Immature natural killer cell (primary cell): ENCODE measurements around the gene TBX20. TPM values are rescaled to one million over a fixed set of nuclear protein-coding genes. Genes with fewer than 3 reads are reported as not detected.
A peak's percentile ranks its signal among the peaks of the same experiment; 100 is the strongest.

ENCODE experiments used
- DNase-seq, 3 donors: peaks; one replicate each; pipeline ENCODE4 v3.0.0; 2022; ENCODE audit warnings: mixed read lengths in 1 of 3
- H3K27ac Mint-ChIP-seq, 6 donors: one replicate each; pipeline ENCODE4 v1.8.0; 2020; ENCODE audit warnings: mixed read lengths in 6 of 6, mild to moderate bottlenecking in 5 of 6, inconsistent platforms in 4 of 6, moderate library complexity in 3 of 6
- H3K27me3 Mint-ChIP-seq, 3 donors: one replicate each; pipeline ENCODE4 v1.8.0; 2020 to 2021; ENCODE audit warnings: low read depth in 3 of 3, mild to moderate bottlenecking in 3 of 3, mixed read lengths in 3 of 3, moderate library complexity in 3 of 3, inconsistent platforms in 1 of 3
- H3K36me3 Mint-ChIP-seq, 3 donors: one replicate each; pipeline ENCODE4 v1.8.0; 2020; ENCODE audit warnings: mixed read lengths in 3 of 3, inconsistent platforms in 2 of 3, mild to moderate bottlenecking in 2 of 3
- H3K4me1 Mint-ChIP-seq, 2 donors: one replicate each; pipeline ENCODE4 v1.8.0; 2020; ENCODE audit warnings: inconsistent platforms in 2 of 2, mild to moderate bottlenecking in 2 of 2, mixed read lengths in 2 of 2, moderate library complexity in 1 of 2
- H3K4me3 Mint-ChIP-seq, 5 donors: one replicate each; pipeline ENCODE4 v1.8.0; 2020; ENCODE audit warnings: mild to moderate bottlenecking in 5 of 5, mixed read lengths in 5 of 5, inconsistent platforms in 3 of 5, moderate library complexity in 3 of 5
- H3K9me3 Mint-ChIP-seq, 6 donors: one replicate each; pipeline ENCODE4 v1.8.0; 2020; ENCODE audit warnings: mild to moderate bottlenecking in 6 of 6, mixed read lengths in 6 of 6, inconsistent platforms in 4 of 6, moderate library complexity in 3 of 6
- polyA plus RNA-seq, 3 donors: library from polyadenylated mRNA; unstranded; fragments of 300-500 nt; fragmentation: Illumina TruSeq; gene quantifications; one replicate each; pipeline ENCODE4 v1.2.3, GENCODE V29; 2021

TBX20 gene, protein sequence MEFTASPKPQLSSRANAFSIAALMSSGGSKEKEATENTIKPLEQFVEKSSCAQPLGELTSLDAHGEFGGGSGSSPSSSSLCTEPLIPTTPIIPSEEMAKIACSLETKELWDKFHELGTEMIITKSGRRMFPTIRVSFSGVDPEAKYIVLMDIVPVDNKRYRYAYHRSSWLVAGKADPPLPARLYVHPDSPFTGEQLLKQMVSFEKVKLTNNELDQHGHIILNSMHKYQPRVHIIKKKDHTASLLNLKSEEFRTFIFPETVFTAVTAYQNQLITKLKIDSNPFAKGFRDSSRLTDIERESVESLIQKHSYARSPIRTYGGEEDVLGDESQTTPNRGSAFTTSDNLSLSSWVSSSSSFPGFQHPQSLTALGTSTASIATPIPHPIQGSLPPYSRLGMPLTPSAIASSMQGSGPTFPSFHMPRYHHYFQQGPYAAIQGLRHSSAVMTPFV
- polyA plus RNA-seq, result not detected

DNA sequence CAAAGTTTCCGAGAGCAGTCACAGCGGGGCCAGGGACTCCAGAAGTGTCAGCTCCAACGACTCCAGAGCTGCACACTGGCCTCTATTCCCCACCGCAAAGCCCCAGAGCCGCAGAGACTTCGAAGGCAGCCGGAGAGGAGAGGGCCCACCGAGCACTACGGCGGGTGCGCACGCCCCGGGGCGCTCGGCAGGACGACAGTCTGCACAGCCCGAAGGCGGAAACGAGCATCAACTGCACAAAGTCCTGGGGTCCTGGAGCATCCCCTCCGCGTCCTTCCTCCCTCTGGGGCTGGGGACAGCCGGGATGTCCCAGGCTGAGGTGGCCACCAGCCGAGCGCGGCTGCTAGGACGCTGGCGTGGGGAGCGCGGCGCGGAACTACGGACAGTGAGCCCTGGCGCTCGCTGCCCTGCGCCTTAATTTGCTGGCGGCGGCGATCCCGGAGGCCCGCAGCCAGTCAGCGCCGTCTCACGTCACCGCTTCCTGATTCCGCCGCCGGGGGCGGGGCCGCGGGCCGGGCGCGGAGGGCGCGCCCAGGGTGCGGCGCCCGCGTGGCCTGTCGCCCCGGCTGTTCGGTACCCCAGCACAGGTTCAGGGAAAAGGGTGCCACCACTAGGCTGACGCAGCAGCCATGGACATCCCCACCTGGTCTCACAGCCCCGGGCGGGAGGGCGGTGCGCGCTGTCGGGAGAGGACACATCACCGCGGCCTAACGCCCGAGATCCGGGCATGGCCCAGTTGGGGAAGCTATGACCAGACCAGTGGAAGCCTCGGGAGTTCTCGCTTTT lies at the start of gene TBX20:
TSS of gene TBX20 (minus strand) at position 391 of the 786 bp plus-strand sequence. CDS start 480 bp downstream, outside the sequence.
- DNase-seq, result peak in 1 of 3 donors; percentile 10
- Mint-ChIP-seq H3K27ac (no peak within 1 kb of the TSS), H3K36me3 (peaks cover 0 to 6% (median 0%) of the 10 kb centered on the region in 3 donors), H3K4me3 (peak within 1 kb of the TSS; percentile 45 to 69 (median 67)), H3K27me3 (peaks cover 28 to 65% (median 48%) of the 10 kb centered on the region in 3 donors), H3K4me1 (peaks cover 8 to 10% of the 10 kb centered on the region in 2 donors), H3K9me3 (peaks cover 0 to 24% (median 6%) of the 10 kb centered on the region in 6 donors)

DNA sequence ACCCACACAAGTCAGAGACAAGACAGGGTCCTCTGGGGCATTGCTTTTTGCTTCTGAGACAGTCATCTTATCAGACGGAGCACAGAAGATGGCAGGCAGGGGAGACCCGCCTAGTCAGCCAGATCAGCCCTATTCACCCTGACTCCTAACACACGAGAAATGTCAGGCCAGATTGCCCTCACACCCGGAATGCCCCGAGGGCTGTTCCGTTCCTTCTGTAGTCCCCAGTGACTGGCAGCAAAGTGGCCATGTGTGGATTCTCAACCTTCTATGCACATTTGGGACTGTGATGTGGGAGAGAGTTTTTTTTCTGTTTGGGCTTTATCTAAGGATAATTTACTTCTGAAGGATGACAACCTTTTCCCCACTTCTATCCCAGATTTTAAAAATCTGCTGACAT lies 35.5 kb upstream of the TBX20 start:
- Mint-ChIP-seq H3K4me3 (no peak overlapping the region), H3K27ac (no peak overlapping the region), H3K36me3 (no peaks in the 10 kb centered on the region), H3K27me3 (peaks cover 0 to 3% (median 2%) of the 10 kb centered on the region in 3 donors), H3K9me3 (peaks cover 0 to 7% (median 2%) of the 10 kb centered on the region in 6 donors), H3K4me1 (no peaks in the 10 kb centered on the region)
- no peak for DNase-seq

DNA sequence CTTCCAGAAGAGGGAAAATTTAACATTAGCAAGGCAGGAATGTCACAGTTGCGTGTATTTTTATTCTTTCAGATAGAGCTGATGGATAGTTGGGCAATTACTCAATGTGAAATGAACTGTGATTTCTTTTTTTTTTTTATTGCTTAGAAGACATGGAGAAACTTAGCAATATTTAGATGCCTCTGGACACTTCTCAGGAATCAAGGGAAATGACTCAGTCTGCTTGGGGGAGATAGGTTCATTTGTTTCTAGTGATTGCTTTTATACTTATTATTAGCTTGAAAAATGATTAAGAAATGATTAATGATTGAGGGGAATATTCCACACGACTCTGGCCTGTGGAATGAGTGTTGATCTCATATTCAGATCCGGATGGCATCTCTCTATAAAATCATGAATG lies 33.1 kb upstream of the TBX20 start:
- Mint-ChIP-seq H3K9me3 (peaks cover 0 to 4% (median 1%) of the 10 kb centered on the region in 6 donors), H3K4me1 (no peaks in the 10 kb centered on the region), H3K27me3 (peaks cover 2 to 4% (median 2%) of the 10 kb centered on the region in 3 donors), H3K27ac (no peak overlapping the region), H3K4me3 (no peak overlapping the region), H3K36me3 (no peaks in the 10 kb centered on the region)
- no peak for DNase-seq

DNA sequence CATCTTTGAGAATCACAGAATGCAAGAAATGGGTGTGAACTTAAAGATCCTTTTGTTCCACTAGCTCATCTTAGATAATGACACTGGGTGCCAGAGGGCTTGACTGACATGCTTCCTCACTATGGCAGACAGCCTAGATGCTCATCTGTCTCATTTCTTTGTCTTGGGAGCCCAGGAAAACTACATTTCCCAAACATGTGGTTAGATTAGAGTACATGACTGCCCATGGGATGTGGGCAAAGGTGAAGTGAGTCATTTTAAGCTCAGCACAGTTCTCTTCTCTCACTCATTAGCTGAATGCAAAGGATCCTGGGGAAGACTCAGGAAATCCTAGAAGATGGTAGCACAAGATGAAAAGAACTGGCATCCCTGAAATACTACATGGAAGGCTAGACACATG lies 32.5 kb upstream of the TBX20 start:
- H3K9me3 Mint-ChIP-seq, result peaks cover 0 to 3% (median 1%) of the 10 kb centered on the region in 6 donors
- DNase-seq, result no peak
- peaks cover 1 to 6% (median 2%) of the 10 kb centered on the region in 3 donors for H3K27me3 Mint-ChIP-seq
- H3K27ac Mint-ChIP-seq, result no peak overlapping the region
- no peaks in the 10 kb centered on the region for H3K4me1 Mint-ChIP-seq
- H3K4me3 Mint-ChIP-seq, result no peak overlapping the region
- H3K36me3 Mint-ChIP-seq, result no peaks in the 10 kb centered on the region

DNA sequence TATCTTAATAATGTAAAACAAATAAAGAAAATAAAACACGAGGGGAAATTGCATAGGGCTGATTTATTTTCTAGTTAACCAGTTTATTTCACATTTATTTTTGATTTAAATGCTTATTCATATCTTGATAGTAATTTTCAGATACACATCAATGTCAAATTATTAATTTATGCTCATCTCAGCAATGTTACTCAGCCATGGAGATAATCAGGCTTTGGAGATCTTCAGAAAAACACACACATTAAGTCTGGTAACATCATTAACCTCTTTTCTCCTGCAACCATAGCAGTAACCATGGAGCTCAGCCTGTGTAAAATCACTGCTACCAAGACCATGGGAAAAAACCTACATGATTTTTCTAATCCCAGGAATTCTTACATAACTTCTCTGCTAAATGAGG lies 31.9 kb upstream of the TBX20 start:
- no peak overlapping the region for H3K4me3 Mint-ChIP-seq
- no peak overlapping the region for H3K27ac Mint-ChIP-seq
- H3K27me3 Mint-ChIP-seq, result peaks cover 0 to 7% (median 2%) of the 10 kb centered on the region in 3 donors
- H3K9me3 Mint-ChIP-seq, result peaks cover 0 to 3% (median 0%) of the 10 kb centered on the region in 6 donors
- no peaks in the 10 kb centered on the region for H3K36me3 Mint-ChIP-seq
- H3K4me1 Mint-ChIP-seq, result no peaks in the 10 kb centered on the region
- no peak for DNase-seq

DNA sequence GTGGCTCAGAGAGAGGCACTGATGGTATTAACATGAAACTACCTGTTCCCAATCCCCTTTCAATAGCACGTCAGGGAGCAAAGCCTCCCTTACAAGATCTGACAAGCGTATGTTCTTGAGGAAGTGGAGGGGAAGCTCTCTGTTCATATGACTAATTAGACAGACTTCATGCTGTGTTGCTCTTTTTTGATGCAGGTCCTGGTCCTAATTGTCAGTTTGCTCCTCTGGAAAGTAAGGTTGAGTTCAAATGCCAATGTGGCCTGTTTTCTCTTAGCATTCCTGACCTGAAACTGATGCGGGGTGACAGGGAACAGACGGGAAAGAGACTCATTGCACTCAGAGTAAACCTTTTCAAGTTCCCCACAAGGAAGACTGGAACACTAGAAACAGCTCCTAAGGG lies 27.0 kb upstream of the TBX20 start:
- no peak for DNase-seq
- Mint-ChIP-seq H3K9me3 (no peaks in the 10 kb centered on the region), H3K4me3 (no peak overlapping the region), H3K27me3 (peaks cover 1 to 10% (median 2%) of the 10 kb centered on the region in 3 donors), H3K36me3 (no peaks in the 10 kb centered on the region), H3K27ac (no peak overlapping the region), H3K4me1 (no peaks in the 10 kb centered on the region)

DNA sequence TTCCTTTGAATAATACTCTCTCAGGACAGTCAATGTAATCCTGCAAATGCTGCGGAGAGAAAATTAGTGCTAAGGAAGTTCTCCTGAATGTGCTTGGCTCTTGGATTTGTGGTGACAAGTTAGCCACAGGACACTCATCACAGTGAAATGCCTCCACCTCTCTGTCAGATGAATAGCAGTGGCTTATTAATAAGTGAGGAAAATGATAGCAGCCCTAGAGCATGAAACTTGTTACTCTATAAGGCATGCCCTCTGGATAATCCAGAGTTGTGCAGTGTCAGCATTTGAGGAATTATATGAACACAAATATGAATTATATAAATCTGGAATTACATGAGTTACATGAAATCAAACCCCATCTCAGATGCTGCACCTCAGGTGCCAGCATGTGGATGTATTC lies 23.5 kb upstream of the TBX20 start:
- Mint-ChIP-seq H3K27ac (no peak overlapping the region), H3K4me3 (no peak overlapping the region), H3K36me3 (no peaks in the 10 kb centered on the region), H3K4me1 (no peaks in the 10 kb centered on the region), H3K9me3 (peaks cover 0 to 2% (median 0%) of the 10 kb centered on the region in 6 donors), H3K27me3 (peaks cover 3 to 17% (median 5%) of the 10 kb centered on the region in 3 donors)
- DNase-seq, result no peak

DNA sequence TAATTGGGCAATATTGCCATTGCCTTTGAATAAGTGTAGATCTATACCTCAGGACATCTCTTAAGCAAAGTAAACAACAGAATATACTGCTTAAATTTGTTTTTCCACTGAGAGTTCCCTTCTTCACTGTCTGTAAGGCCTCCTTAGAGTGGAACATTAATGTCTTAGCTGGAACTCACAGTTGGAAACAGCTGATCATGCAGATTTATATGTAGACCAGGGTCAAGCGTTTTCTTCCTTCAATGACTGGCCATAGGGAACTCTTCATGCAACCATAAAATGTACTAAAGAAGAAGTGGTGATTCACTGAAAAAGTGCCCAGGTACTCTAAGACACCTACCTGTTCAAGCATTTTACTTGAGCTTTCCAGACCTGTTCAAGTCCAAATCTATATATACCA lies 18.3 kb upstream of the TBX20 start:
- Mint-ChIP-seq H3K27me3 (peaks cover 5 to 16% (median 6%) of the 10 kb centered on the region in 3 donors), H3K9me3 (peaks cover 0 to 2% (median 0%) of the 10 kb centered on the region in 6 donors)

DNA sequence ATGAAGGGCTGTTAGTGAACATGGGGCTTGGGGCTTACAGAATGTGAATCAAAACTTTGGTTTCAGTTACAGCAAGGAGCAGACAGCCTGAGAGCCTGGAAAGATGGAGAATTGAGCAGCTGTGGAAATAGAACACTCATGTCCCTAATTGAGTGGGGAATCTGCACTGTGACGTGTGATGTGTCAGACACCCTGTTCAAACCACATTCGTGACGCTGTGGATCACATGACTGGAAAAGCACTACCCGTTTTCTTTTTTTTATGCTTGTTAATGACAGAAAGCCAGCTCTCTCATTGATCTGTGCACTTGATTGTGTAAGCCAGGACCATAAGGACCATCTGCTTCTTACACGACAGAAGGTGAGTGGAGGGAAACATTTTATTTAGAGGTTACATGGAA lies 15.1 kb upstream of the TBX20 start:
- Mint-ChIP-seq H3K27ac (no peak overlapping the region), H3K4me3 (no peak overlapping the region), H3K36me3 (no peaks in the 10 kb centered on the region), H3K4me1 (no peaks in the 10 kb centered on the region), H3K9me3 (peaks cover 0 to 5% (median 0%) of the 10 kb centered on the region in 6 donors), H3K27me3 (peaks cover 11 to 19% (median 17%) of the 10 kb centered on the region in 3 donors)
- no peak for DNase-seq

More for the DNA sequence above, 18.3 kb upstream of the TBX20 start:
- Mint-ChIP-seq H3K4me3 (no peak overlapping the region), H3K27ac (no peak overlapping the region), H3K36me3 (no peaks in the 10 kb centered on the region), H3K4me1 (no peaks in the 10 kb centered on the region)
- no peak for DNase-seq

DNA sequence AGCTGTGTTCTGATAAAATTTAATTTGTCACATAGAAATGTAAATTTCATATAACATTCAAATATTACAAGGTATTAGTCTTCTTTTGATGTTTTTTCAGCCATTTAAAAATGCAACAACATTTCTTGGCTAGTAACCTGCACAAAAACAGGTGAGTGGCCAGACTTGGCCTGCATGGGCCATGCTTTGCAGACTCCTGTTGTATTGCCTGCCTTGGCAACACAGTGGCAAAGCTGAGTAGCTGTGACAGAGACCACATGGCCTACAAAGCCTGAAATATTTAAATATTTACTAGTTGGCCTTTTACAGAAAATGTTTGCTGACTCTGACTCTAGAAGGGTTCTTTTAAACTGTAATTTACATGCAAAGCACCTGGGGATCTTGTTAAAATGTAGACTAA lies 13.5 kb upstream of the TBX20 start:
- Mint-ChIP-seq H3K27ac (no peak overlapping the region), H3K9me3 (peaks cover 0 to 3% (median 0%) of the 10 kb centered on the region in 6 donors), H3K36me3 (no peaks in the 10 kb centered on the region), H3K4me1 (no peaks in the 10 kb centered on the region), H3K27me3 (peaks cover 12 to 27% (median 24%) of the 10 kb centered on the region in 3 donors), H3K4me3 (no peak overlapping the region)
- DNase-seq, result no peak

DNA sequence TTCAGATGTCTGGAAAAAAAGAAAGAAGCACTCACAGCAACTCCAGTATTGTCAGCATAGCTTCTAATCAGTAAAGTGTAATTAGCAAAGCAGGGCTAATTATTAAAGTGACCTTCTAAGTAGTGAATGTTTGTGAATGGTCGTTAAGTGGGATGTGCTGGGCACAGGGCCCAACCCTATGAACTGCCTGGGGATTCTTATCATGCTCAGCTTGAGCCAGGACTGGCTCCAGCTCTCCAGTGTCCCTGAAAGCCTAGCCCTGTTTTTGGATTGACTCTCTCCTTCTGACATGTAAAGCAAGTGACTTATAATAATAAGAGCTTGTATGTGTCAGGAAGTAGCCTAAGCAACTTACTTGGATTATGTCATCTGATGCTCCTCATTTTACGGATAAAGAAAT lies 9.5 kb upstream of the TBX20 start:
- Mint-ChIP-seq H3K9me3 (peaks cover 0 to 6% (median under 1%) of the 10 kb centered on the region in 6 donors), H3K27me3 (peaks cover 37 to 38% (median 37%) of the 10 kb centered on the region in 3 donors), H3K27ac (no peak overlapping the region), H3K36me3 (peaks cover 0 to 3% (median 0%) of the 10 kb centered on the region in 3 donors), H3K4me3 (no peak overlapping the region), H3K4me1 (no peaks in the 10 kb centered on the region)
- no peak for DNase-seq

DNA sequence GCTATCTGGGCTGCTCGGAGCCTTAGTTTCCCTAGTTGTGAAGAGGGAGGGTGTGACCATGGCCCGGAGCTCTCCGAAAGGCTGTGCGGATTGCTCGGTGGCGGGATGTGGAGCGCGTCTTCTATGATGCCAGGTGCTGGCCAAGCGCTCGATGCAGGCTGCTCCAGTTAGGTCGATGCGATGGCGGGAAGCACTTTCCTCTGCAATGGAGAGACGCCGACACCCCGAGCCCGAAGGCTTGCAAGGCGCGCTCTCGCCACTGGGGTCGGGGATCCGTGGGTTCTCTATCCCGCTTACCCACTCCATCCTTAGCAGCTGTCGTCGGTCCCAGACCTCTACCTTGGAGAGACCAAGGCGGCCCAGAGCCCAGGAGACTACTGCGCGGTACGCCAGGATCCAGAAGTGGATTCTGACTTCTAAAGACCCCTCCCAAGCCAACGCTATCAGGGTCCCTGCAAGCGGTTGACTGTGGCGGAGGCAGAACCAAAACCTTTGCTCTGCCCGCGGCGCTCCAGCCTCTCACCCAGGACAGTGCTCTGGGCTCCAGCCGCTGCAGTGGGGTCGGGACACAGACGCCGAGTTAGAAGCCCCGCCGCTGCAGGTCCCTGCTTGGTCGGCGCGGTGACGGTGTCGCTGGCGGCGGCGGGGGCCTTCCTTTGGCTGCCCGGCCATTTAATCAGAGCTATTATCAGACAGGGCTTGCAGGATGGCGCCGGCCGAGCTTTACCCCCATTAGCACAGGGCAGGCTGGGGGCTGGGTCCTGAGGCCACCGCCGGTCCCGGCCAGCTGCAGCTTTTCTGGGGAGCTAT lies 7.8 kb upstream of the TBX20 start:
- Mint-ChIP-seq H3K4me1 (no peaks in the 10 kb centered on the region), H3K27ac (no peak overlapping the region), H3K9me3 (peaks cover 0 to 6% (median under 1%) of the 10 kb centered on the region in 6 donors), H3K27me3 (peaks cover 44 to 48% (median 47%) of the 10 kb centered on the region in 3 donors), H3K4me3 (no peak overlapping the region), H3K36me3 (peaks cover 0 to 3% (median 0%) of the 10 kb centered on the region in 3 donors)
- no peak for DNase-seq

DNA sequence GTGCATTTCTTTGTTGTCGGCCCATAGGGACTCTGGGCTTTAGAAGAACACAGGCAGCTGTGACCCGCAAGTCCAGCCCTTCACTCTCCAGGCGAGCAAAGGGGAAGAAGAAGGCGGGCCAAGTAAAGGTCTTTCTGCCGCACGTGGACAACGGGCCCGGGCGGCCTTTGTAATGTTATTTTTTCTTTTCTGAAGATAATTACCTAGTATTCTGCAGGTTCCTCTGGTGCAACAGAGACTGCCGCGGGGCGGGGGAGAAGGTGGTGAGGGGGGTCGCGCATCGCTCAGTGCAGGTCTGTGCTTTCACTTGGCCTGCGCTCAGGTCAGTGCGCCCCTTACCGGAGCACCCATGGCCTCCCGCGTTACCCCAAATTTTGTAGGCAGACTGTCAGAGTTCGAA lies 7.1 kb upstream of the TBX20 start:
- H3K9me3 Mint-ChIP-seq, result peaks cover 0 to 5% (median 1%) of the 10 kb centered on the region in 6 donors
- peaks cover 0 to 3% (median 0%) of the 10 kb centered on the region in 3 donors for H3K36me3 Mint-ChIP-seq
- no peak overlapping the region for H3K4me3 Mint-ChIP-seq
- no peak for DNase-seq
- H3K27ac Mint-ChIP-seq, result no peak overlapping the region
- peaks cover 48 to 53% (median 49%) of the 10 kb centered on the region in 3 donors for H3K27me3 Mint-ChIP-seq
- H3K4me1 Mint-ChIP-seq, result no peaks in the 10 kb centered on the region
